ENCODE measurements around the gene SOX1.

The SOX1 gene

DNA sequence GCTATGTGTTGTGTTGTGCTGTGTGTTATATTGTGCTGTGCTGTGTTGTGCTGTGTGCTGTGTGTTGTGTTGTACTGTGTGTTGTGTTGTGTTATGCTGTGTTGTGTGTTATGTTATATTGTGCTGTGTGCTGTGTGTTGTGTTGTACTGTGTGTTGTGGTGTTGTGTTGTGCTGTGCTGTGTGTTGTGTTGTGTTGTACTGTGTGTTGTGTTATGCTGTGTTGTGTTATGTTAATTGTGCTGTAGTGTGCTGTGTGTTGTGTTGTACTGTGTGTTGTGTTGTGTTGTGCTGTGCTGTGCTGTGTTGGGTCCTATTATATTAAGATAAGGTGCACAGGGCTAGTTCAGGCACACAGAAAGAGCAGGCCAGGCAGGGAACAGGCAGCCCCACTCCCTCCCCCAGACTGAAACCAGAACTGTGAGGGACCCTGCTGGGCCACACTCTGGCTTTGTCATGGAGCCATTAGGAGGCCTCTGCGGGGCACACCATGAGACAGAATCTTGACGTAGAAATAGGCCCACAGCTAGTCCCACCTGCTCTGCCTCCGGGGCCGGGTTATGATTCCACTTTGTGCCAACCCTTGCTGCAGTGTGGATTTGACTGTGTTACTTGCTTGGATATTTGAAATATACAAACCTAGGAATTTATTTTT is 12.1 kb downstream of the SOX1 start:
- DNase-seq (ENCODE audit: low read depth): no peak
- TF ChIP-seq, protein P1, sequence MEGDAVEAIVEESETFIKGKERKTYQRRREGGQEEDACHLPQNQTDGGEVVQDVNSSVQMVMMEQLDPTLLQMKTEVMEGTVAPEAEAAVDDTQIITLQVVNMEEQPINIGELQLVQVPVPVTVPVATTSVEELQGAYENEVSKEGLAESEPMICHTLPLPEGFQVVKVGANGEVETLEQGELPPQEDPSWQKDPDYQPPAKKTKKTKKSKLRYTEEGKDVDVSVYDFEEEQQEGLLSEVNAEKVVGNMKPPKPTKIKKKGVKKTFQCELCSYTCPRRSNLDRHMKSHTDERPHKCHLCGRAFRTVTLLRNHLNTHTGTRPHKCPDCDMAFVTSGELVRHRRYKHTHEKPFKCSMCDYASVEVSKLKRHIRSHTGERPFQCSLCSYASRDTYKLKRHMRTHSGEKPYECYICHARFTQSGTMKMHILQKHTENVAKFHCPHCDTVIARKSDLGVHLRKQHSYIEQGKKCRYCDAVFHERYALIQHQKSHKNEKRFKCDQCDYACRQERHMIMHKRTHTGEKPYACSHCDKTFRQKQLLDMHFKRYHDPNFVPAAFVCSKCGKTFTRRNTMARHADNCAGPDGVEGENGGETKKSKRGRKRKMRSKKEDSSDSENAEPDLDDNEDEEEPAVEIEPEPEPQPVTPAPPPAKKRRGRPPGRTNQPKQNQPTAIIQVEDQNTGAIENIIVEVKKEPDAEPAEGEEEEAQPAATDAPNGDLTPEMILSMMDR (conservative IDR thresholded peaks at IDR 0.05; ENCODE audit: low read length): no peak

DNA sequence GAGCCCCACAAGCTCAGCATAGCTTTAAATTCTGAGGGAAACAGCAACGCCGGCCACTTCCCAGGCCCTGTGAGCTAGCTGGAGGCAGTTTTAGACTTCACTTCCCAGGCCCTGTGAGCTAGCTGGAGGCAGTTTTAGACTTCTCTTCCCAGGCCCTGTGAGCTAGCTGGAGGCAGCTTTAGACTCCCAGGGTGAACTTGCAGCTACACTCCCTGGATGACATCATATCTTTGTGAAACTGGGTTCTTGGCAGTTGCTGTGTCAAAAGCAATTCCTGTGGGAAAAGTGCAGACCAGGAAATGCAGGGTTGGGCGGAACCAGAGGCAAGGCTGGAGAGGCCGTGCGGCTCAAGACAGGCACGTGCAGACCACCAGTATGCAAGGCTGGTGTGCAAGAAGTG is 12.7 kb downstream of the SOX1 start:
- TF ChIP-seq, protein P1 (conservative IDR thresholded peaks at IDR 0.05; ENCODE audit: low read length): no peak
- no peak for DNase-seq (ENCODE audit: low read depth)
- H3K4me3 ChIP-seq (ENCODE audit: low read length): no peak overlapping the region

More for the DNA sequence above, 12.1 kb downstream of the SOX1 start:
- no peak overlapping the region for H3K4me3 ChIP-seq (ENCODE audit: low read length)

DNA sequence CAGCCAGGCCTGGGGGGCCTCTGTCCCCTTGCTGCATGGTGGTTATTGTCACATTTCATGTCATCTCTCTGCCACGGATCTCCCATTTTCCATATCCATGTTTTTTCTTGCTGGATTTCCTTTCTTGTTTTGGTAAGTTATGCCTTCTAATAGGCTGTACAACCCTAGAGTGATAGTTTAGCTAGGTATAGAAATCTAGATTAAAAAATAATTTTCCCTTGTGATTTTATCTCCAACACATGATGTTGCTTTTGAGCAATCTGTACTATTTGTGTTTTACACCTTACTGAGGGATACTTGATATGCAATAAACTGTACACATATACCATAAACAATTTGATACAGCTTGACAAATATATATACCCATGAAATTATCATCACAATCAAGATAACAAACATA is 17.0 kb downstream of the SOX1 start:
- TF ChIP-seq, protein P1 (conservative IDR thresholded peaks at IDR 0.05; ENCODE audit: low read length): no peak
- no peak overlapping the region for H3K4me3 ChIP-seq (ENCODE audit: low read length)
- DNase-seq (ENCODE audit: low read depth): no peak

DNA sequence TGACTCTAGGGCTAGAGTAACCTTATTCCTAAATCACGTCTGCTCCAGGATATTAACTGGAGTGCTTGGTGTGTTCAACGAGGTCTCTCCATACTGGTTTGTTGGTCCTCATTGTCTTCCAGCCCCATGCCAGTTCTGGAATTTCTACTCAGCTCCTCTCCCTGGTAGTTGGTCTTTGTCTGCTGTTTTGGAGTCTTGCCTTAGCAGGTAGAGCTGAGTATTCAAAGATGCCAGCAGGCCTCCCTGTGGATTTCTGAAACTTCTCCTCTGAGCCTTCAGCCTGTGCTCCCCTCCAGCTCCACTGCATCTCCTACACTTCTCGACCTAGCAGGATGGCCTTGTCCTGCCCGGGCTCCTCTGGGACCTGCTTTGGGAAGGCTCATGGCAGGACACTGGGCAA is 25.5 kb downstream of the SOX1 start:
- no peak overlapping the region for H3K4me3 ChIP-seq (ENCODE audit: low read length)
- no peak for DNase-seq (ENCODE audit: low read depth)
- TF ChIP-seq, protein P1 (conservative IDR thresholded peaks at IDR 0.05; ENCODE audit: low read length): no peak

DNA sequence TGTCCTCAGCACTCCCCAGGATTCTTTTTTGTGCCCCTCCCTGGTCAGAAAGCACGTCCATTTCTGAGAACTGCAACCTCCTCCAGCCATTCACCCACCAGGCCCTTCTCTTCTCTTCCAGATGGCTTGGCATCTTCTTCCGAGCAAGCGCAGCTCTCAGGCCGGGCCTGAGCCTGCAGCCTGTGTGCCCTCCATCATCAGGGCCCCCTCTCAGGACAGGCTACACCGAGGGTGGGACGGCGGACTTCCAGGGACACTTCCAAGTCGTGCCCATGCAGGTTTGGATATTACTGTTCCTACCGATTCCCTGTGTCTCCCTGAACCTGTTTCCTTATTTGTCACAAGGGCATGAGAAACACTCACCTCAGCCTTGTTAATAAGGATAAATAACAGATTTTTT is 28.4 kb downstream of the SOX1 start:
- TF ChIP-seq, protein P1 (conservative IDR thresholded peaks at IDR 0.05; ENCODE audit: low read length): no peak
- H3K4me3 ChIP-seq (ENCODE audit: low read length): no peak overlapping the region
- no peak for DNase-seq (ENCODE audit: low read depth)

DNA sequence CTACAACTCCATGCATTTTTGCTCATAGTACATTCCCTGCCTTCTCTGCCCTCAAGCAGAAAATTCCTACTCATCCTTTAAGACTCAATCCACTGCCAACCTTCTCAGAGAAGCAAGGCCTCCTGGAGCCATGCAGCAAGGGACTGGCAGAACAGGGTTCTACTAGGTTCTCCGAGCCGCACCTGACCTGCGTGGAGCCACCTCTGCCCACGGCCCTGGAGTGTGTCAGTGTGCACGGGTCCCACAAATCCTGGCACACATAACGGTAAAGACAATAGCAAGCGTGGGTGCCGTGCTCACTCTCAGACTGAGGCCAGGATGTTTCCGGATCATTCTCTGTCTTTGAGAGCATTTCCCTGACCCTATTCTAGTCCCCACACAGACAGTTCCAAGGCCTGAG is 30.0 kb downstream of the SOX1 start:
- no peak for DNase-seq (ENCODE audit: low read depth)
- no peak overlapping the region for H3K4me3 ChIP-seq (ENCODE audit: low read length)
- TF ChIP-seq, protein P1 (conservative IDR thresholded peaks at IDR 0.05; ENCODE audit: low read length): no peak

DNA sequence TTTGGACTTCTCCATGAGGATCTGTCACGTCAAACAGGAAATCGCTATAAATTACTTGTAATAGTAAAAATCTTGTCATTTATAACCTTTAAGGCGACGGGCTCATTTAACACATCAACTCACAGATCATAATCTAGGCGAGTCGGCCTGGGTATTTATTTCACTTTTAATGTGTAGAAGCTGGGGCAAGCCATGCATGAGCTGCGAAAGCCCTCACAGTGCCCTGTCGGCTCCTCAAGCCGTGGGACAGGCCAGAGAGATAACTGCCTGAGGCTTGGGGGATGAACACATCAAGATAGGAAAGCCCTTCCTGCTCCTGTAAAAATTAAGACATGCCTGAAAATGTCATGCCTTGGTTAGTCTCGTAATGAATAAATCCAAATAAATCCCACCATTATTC is 30.8 kb downstream of the SOX1 start:
- DNase-seq (ENCODE audit: low read depth): no peak
- H3K4me3 ChIP-seq (ENCODE audit: low read length): no peak overlapping the region
- TF ChIP-seq, protein P1 (conservative IDR thresholded peaks at IDR 0.05; ENCODE audit: low read length): no peak

All from AG10803 (cell line).